BLaER1 treated with 17β-estradiol and CSF1 and Interleukin-3, amounts not matched to agents 10 nM and 100 nM (cell line): ENCODE results near the gene OSGEP.

Experiments used
- H3K27ac ChIP-seq, 11 experiments: shearing (Covaris generic); formaldehyde crosslinking; 2 replicates each; pipeline ENCODE4 v1.8.1; 2022
- H3K27me3 ChIP-seq, 11 experiments: shearing (Covaris generic); formaldehyde crosslinking; 2 replicates each; pipeline ENCODE4 v1.8.1; 2022
- H3K36me3 ChIP-seq, 11 experiments: shearing (Covaris generic); formaldehyde crosslinking; 2 replicates each; pipeline ENCODE4 v1.8.1; 2022
- H3K4me1 ChIP-seq, 10 experiments: shearing (Covaris generic); formaldehyde crosslinking; 2 replicates each; pipeline ENCODE4 v1.8.1; 2022
- H3K4me2 ChIP-seq, 11 experiments: shearing (Covaris generic); formaldehyde crosslinking; 2 replicates each; pipeline ENCODE4 v1.8.1; 2022
- H3K4me3 ChIP-seq, 10 experiments: shearing (Covaris generic); formaldehyde crosslinking; 2 replicates each; pipeline ENCODE4 v1.8.1; 2022
- H3K9ac ChIP-seq, 11 experiments: shearing (Covaris generic); formaldehyde crosslinking; 2 replicates each; pipeline ENCODE4 v1.8.1; 2022
- H3K9me3 ChIP-seq, 11 experiments: shearing (Covaris generic); formaldehyde crosslinking; replicated peaks in 1 of 11; 2 replicates each; pipeline ENCODE4 v1.8.1; 2022
- H4K20me1 ChIP-seq, 11 experiments: shearing (Covaris generic); formaldehyde crosslinking; 2 replicates each; pipeline ENCODE4 v1.8.1; 2022
- Cebpa-rat ChIP-seq, 11 experiments: shearing (Covaris generic); IDR thresholded peaks; 2 replicates each; pipeline ENCODE4 v1.8.1; 2022

OSGEP gene

DNA sequence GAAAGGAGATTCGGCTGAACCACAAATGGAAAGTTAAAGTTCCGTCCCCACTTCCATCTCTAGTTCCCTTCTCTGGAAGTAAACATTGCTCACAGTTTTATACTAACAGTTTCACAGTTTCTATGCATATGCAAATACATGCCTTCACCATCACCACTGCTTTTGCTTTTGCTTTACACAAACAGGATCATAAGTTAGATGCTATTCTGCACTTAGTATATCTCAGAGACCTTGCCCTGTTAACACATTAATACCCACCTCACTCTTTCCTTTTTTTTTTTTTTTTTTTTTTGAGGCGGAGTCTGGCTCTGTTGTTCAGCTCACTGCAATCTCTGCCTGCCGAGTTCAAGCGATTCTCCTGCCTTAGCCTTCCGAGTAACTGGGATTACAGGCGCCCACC lies 42.2 kb downstream of the OSGEP start:
- H3K4me3 ChIP-seq: peak overlapping the region; percentile 76 to 94 (median 84)
- H3K9me3 ChIP-seq: no peaks in the 10 kb centered on the region
- peak overlapping the region; percentile 83 to 89 (median 87) for H3K9ac ChIP-seq
- H3K27ac ChIP-seq: peak overlapping the region; percentile 75 to 88 (median 85); a peak in 21 of 22 replicates
- no peaks in the 10 kb centered on the region for H3K27me3 ChIP-seq
- peak overlapping the region; percentile 80 to 95 (median 89) for H3K4me2 ChIP-seq
- H3K4me1 ChIP-seq: peaks cover 49 to 62% (median 54%) of the 10 kb centered on the region in 10 experiments
- no peak for TF ChIP-seq Cebpa-rat (IDR thresholded peaks at IDR 0.05)
- H4K20me1 ChIP-seq: peaks cover 0 to 44% (median 13%) of the 10 kb centered on the region in 11 experiments; a peak in 11 of 22 replicates
- peaks cover 14 to 22% (median 19%) of the 10 kb centered on the region in 11 experiments for H3K36me3 ChIP-seq

DNA sequence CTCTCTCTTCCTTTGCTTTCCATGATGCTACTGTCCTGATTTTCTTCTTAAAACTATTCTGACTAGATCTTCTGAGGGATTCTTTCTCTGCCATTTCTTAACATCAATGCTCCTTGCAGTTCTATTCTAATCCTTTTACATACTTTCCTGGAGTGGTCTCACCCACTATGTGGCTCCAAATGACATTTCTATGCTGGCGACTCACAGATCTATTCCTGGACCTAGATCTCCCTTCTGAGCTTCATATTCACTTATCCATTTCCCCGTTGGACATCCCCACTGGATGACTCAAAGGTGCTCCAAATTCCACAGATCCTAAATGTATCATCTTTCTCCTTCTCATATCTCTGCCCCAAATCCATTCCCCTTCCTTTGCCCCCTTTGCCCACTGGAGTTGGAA lies 45.4 kb downstream of the OSGEP start:
- H3K4me1 ChIP-seq: peaks cover 17 to 39% (median 22%) of the 10 kb centered on the region in 10 experiments

GRCh38 chr14:20403521-20403920 lies 51.1 kb downstream of the OSGEP start:
- Histone ChIP-seq H3K4me2 (no peak overlapping the region), H3K9ac (no peak overlapping the region), H3K27ac (no peak overlapping the region), H3K4me1 (peaks cover 0 to 12% (median 0%) of the 10 kb centered on the region in 10 experiments; a peak in 4 of 20 replicates), H3K4me3 (no peak overlapping the region), H3K27me3 (no peaks in the 10 kb centered on the region), H3K36me3 (peaks cover 96 to 100% (median 100%) of the 10 kb centered on the region in 11 experiments), H3K9me3 (no peaks in the 10 kb centered on the region), H4K20me1 (peaks cover 4 to 56% (median 19%) of the 10 kb centered on the region in 11 experiments; a peak in 11 of 22 replicates)
- no peak for TF ChIP-seq Cebpa-rat (IDR thresholded peaks at IDR 0.05)

More for the DNA sequence above, 45.4 kb downstream of the OSGEP start:
- Histone ChIP-seq H3K27ac (no peak overlapping the region), H3K4me2 (no peak overlapping the region), H4K20me1 (peaks cover 8 to 76% (median 25%) of the 10 kb centered on the region in 11 experiments; a peak in 12 of 22 replicates), H3K9me3 (no peaks in the 10 kb centered on the region), H3K36me3 (peaks cover 46 to 53% (median 51%) of the 10 kb centered on the region in 11 experiments), H3K27me3 (no peaks in the 10 kb centered on the region), H3K4me3 (no peak overlapping the region), H3K9ac (no peak overlapping the region)
- no peak for TF ChIP-seq Cebpa-rat (IDR thresholded peaks at IDR 0.05)

- no peak overlapping the region for H3K9ac ChIP-seq
- H3K27ac ChIP-seq: no peak overlapping the region
- peaks cover 0 to 32% (median 6%) of the 10 kb centered on the region in 11 experiments; a peak in 10 of 22 replicates for H4K20me1 ChIP-seq
- H3K4me2 ChIP-seq: no peak overlapping the region
- H3K27me3 ChIP-seq: no peaks in the 10 kb centered on the region
- H3K4me3 ChIP-seq: no peak overlapping the region
- H3K36me3 ChIP-seq: peaks cover 96 to 100% (median 100%) of the 10 kb centered on the region in 11 experiments
- TF ChIP-seq Cebpa-rat (IDR thresholded peaks at IDR 0.05): no peak
- H3K4me1 ChIP-seq: peaks cover 0 to 12% (median 0%) of the 10 kb centered on the region in 10 experiments; a peak in 5 of 20 replicates
- H3K9me3 ChIP-seq: no peaks in the 10 kb centered on the region
Observed at GRCh38 chr14:20400965-20401593, 53.5 kb downstream of the OSGEP start.

DNA sequence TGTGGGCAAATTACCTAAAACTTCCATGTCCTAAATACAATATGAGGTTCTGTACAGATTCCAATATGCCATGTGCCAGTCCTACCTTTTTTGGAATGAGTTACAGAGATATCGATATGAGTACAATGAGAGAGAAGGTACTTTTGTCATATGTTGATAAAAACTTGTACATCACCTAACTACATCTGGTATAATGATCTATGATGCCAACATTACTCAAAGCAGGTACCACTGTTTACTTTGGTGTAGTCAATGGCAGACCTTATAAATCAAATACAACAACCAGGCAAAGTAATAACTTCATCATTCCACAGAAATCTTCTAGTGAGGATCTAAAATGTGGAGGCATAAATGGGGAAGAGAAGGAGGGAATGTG lies 54.0 kb downstream of the OSGEP start:
- Histone ChIP-seq H3K4me1 (peaks cover 0 to 12% (median 0%) of the 10 kb centered on the region in 10 experiments; a peak in 4 of 20 replicates), H3K9me3 (no peaks in the 10 kb centered on the region), H3K36me3 (peaks cover 96 to 100% (median 100%) of the 10 kb centered on the region in 11 experiments), H3K9ac (no peak overlapping the region), H3K27ac (no peak overlapping the region), H3K27me3 (no peaks in the 10 kb centered on the region), H4K20me1 (peaks cover 0 to 29% (median under 1%) of the 10 kb centered on the region in 11 experiments; a peak in 8 of 22 replicates), H3K4me3 (no peak overlapping the region), H3K4me2 (no peak overlapping the region)
- no peak for TF ChIP-seq Cebpa-rat (IDR thresholded peaks at IDR 0.05)

- H4K20me1 ChIP-seq: peaks cover 0 to 17% (median 0%) of the 10 kb centered on the region in 11 experiments; a peak in 5 of 22 replicates
- H3K4me3 ChIP-seq: no peak overlapping the region
- H3K4me2 ChIP-seq: no peak overlapping the region
- peaks cover 94 to 100% (median 99%) of the 10 kb centered on the region in 11 experiments for H3K36me3 ChIP-seq
- H3K9ac ChIP-seq: no peak overlapping the region
- H3K27ac ChIP-seq: no peak overlapping the region
- H3K4me1 ChIP-seq: peaks cover 0 to 12% (median 0%) of the 10 kb centered on the region in 10 experiments; a peak in 4 of 20 replicates
- no peak for TF ChIP-seq Cebpa-rat (IDR thresholded peaks at IDR 0.05)
- H3K9me3 ChIP-seq: no peaks in the 10 kb centered on the region
- no peaks in the 10 kb centered on the region for H3K27me3 ChIP-seq
Observed at GRCh38 chr14:20397511-20397910, 57.1 kb downstream of the OSGEP start.
